Vagina (tissue), 2 donors: ENCODE results near the gene TAS2R40. TPM values are rescaled to one million over a fixed set of nuclear protein-coding genes. Genes with fewer than 3 reads are reported as not detected.

ENCODE experiments used
- DNase-seq, 2 donors: peaks; one replicate each; pipeline ENCODE4 v3.0.0-alpha.2; 2017; ENCODE audit errors: extremely low spot score in 2 of 2
- H3K27ac ChIP-seq: fragments of 200-600 bp; sonication (generic); one replicate; pipeline ENCODE4 v1.5.1; 2019
- H3K27me3 ChIP-seq: fragments of 200-600 bp; sonication (generic); one replicate; pipeline ENCODE4 v1.5.1; 2019
- H3K36me3 ChIP-seq, 2 donors: fragments of 200-600 bp; sonication (generic); one replicate each; pipeline ENCODE4 v1.5.1; 2017 to 2019
- H3K4me1 ChIP-seq: fragments of 200-600 bp; sonication (generic); one replicate; pipeline ENCODE4 v1.5.1; 2019
- H3K4me3 ChIP-seq, 2 donors: fragments of 200-600 bp; sonication (generic); 1 replicate in 1 of 2; 2 replicates in 1 of 2; pipeline ENCODE4 v1.5.1; 2016 to 2019
- H3K9me3 ChIP-seq: fragments of 200-600 bp; sonication (generic); one replicate; pipeline ENCODE4 v1.5.1; 2019
- POLR2A ChIP-seq, 2 donors: fragments of 450-650 bp; IDR thresholded peaks; one replicate each; pipeline ENCODE4 v1.6.1; 2017; ENCODE audit warnings: antibody characterized with exemption in 2 of 2, mild to moderate bottlenecking in 2 of 2, moderate library complexity in 2 of 2
- POLR2AphosphoS5 ChIP-seq, 2 donors: sonication (generic); formaldehyde crosslinking; IDR thresholded peaks; one replicate each; pipeline ENCODE4 v1.9.0; 2017; ENCODE audit warnings: antibody characterized with exemption in 2 of 2, mild to moderate bottlenecking in 2 of 2, low read depth in 1 of 2; ENCODE audit not compliant: insufficient read depth in 1 of 2
- intact Hi-C: fragments of 100-400 bp; cut with DNase I; formaldehyde crosslinking; loops from one replicate; pipeline ENCODE4 v1.15.1; 2023
- total RNA-seq: library from RNA; depleted of rRNA; stranded (reverse); fragments of >200 nt; gene quantifications from one replicate; pipeline ENCODE4 v1.2.3, GENCODE V29; 2016
- TF ChIP-seq, protein P1 (sequence below), 3 experiments: fragments of 450-650 bp in 2 of 3; fragments of 200-600 bp in 1 of 3; sonication (generic) in 1 of 3; IDR thresholded peaks; one replicate each; pipeline ENCODE4 v1.5.1; 2017 to 2019; ENCODE audit warnings: antibody characterized with exemption in 3 of 3, mild to moderate bottlenecking in 2 of 3, moderate library complexity in 2 of 3

TAS2R40 gene
- total RNA-seq, 1 donor from 2014 or later = not detected

GRCh38 chr7:143230602-143231457 is 9.0 kb downstream of the TAS2R40 start:
- no peak for TF ChIP-seq POLR2AphosphoS5 (IDR thresholded peaks at IDR 0.05; ENCODE audit: insufficient read depth in 1 of 2, low read depth in 1 of 2)
- TF ChIP-seq, protein P1, sequence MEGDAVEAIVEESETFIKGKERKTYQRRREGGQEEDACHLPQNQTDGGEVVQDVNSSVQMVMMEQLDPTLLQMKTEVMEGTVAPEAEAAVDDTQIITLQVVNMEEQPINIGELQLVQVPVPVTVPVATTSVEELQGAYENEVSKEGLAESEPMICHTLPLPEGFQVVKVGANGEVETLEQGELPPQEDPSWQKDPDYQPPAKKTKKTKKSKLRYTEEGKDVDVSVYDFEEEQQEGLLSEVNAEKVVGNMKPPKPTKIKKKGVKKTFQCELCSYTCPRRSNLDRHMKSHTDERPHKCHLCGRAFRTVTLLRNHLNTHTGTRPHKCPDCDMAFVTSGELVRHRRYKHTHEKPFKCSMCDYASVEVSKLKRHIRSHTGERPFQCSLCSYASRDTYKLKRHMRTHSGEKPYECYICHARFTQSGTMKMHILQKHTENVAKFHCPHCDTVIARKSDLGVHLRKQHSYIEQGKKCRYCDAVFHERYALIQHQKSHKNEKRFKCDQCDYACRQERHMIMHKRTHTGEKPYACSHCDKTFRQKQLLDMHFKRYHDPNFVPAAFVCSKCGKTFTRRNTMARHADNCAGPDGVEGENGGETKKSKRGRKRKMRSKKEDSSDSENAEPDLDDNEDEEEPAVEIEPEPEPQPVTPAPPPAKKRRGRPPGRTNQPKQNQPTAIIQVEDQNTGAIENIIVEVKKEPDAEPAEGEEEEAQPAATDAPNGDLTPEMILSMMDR (IDR thresholded peaks at IDR 0.05) = no peak
- TF ChIP-seq POLR2A (IDR thresholded peaks at IDR 0.05) = no peak

GRCh38 chr7:143233816-143234532 is 12.1 kb downstream of the TAS2R40 start:
- H3K27ac ChIP-seq = no peak overlapping the region
- intact Hi-C loops = no loop called here
- TF ChIP-seq, protein P1 (IDR thresholded peaks at IDR 0.05) = no peak
- TF ChIP-seq POLR2AphosphoS5 (IDR thresholded peaks at IDR 0.05; ENCODE audit: insufficient read depth in 1 of 2, low read depth in 1 of 2) = no peak
- TF ChIP-seq POLR2A (IDR thresholded peaks at IDR 0.05) = no peak

More at GRCh38 chr7:143230602-143231457, 9.0 kb downstream of the TAS2R40 start:
- intact Hi-C loops = no loop called here
- Histone ChIP-seq H3K27ac (no peak overlapping the region), H3K9me3 (no peaks in the 10 kb centered on the region), H3K4me3 (no peak overlapping the region), H3K4me1 (no peaks in the 10 kb centered on the region), H3K36me3 (no peaks in the 10 kb centered on the region), H3K27me3 (no peaks in the 10 kb centered on the region)
- no peak for DNase-seq

GRCh38 chr7:143234533-143234875 is 12.7 kb downstream of the TAS2R40 start:
- Histone ChIP-seq H3K4me1 (no peaks in the 10 kb centered on the region), H3K9me3 (no peaks in the 10 kb centered on the region), H3K4me3 (no peak overlapping the region), H3K27me3 (no peaks in the 10 kb centered on the region), H3K27ac (no peak overlapping the region), H3K36me3 (no peaks in the 10 kb centered on the region)
- no peak for DNase-seq
- intact Hi-C loops = no loop called here
- TF ChIP-seq, protein P1 (IDR thresholded peaks at IDR 0.05) = no peak
- no peak for TF ChIP-seq POLR2AphosphoS5 (IDR thresholded peaks at IDR 0.05; ENCODE audit: insufficient read depth in 1 of 2, low read depth in 1 of 2)
- TF ChIP-seq POLR2A (IDR thresholded peaks at IDR 0.05) = no peak

More at GRCh38 chr7:143233816-143234532, 12.1 kb downstream of the TAS2R40 start:
- no peaks in the 10 kb centered on the region for H3K27me3 ChIP-seq
- no peaks in the 10 kb centered on the region for H3K4me1 ChIP-seq
- H3K36me3 ChIP-seq = no peaks in the 10 kb centered on the region
- H3K4me3 ChIP-seq = no peak overlapping the region
- H3K9me3 ChIP-seq = no peaks in the 10 kb centered on the region
- DNase-seq = no peak

DNA sequence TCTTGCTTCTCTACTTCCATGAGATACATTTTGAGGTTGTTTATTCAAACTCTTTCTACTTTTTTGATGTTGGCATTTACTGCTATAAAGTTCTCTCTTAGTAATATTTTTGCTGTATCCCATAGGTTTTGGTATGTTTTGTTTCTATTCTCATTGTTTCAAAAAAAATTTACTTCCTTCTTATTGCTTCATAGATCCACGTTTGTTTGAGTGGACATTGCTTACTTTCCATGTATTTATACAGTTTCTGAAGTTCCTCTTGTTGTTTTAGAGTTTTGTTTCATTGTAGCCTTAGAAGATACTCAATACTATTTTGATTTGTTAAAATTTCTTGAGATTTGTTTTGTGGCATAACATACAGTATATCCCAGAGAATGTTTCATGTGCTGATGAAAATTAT is 13.7 kb downstream of the TAS2R40 start:
- H3K27ac ChIP-seq = no peak overlapping the region
- no peak for DNase-seq
- intact Hi-C loops = no loop called here
- no peak for TF ChIP-seq POLR2A (IDR thresholded peaks at IDR 0.05)
- H3K4me3 ChIP-seq = no peak overlapping the region
- no peaks in the 10 kb centered on the region for H3K27me3 ChIP-seq
- H3K9me3 ChIP-seq = no peaks in the 10 kb centered on the region
- no peaks in the 10 kb centered on the region for H3K36me3 ChIP-seq
- H3K4me1 ChIP-seq = no peaks in the 10 kb centered on the region

DNA sequence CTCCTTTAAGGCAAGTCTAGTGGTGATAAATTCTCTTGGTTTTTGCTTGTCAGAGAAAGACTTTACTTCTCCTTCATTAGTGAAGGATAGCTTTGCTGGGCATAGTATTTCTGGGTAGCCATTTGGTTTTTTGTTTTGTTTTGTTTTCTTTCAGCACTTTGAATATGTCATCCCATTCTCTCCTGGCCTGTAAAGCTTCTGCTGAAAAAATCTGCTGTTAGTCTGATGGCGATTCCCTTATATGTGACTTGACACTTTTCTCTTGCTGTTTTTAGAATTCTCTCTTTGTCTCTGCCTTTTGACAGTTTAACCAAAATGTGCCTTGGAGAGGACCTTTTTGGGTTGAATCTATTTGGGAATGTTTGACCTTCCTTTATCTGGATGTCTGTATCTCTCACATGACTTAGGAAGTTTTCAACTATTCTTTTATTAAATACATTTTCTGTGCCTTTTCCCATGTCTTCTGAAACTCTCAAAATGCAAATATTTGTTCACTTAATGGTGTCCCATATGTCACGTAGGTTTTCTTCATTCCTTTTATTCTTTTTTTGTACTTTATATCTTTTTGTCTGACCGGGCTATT is 14.7 kb downstream of the TAS2R40 start:
- intact Hi-C loops = no loop called here
- H3K36me3 ChIP-seq = no peaks in the 10 kb centered on the region
- TF ChIP-seq POLR2A (IDR thresholded peaks at IDR 0.05) = no peak
- TF ChIP-seq, protein P1 (IDR thresholded peaks at IDR 0.05) = no peak
- no peak for TF ChIP-seq POLR2AphosphoS5 (IDR thresholded peaks at IDR 0.05; ENCODE audit: insufficient read depth in 1 of 2, low read depth in 1 of 2)

More for the DNA sequence above, 14.7 kb downstream of the TAS2R40 start:
- H3K27ac ChIP-seq = no peak overlapping the region
- no peaks in the 10 kb centered on the region for H3K27me3 ChIP-seq
- DNase-seq = no peak
- no peak overlapping the region for H3K4me3 ChIP-seq
- no peaks in the 10 kb centered on the region for H3K9me3 ChIP-seq
- no peaks in the 10 kb centered on the region for H3K4me1 ChIP-seq
